Activated effector memory CD4-positive, alpha-beta T cell treated with Interleukin-2 at 50 U/mL for 16 hours (primary cell): ENCODE measurements around the gene KHK.
"Not testable (repeated sequence)": the region's sequence is repeated elsewhere in the genome, so short reads cannot be mapped to it uniquely, and the experiment has no call there.

Experiments used
- DNase-seq: peaks from one replicate; pipeline ENCODE4 v3.0.0-alpha.2; 2020

Gene KHK

DNA sequence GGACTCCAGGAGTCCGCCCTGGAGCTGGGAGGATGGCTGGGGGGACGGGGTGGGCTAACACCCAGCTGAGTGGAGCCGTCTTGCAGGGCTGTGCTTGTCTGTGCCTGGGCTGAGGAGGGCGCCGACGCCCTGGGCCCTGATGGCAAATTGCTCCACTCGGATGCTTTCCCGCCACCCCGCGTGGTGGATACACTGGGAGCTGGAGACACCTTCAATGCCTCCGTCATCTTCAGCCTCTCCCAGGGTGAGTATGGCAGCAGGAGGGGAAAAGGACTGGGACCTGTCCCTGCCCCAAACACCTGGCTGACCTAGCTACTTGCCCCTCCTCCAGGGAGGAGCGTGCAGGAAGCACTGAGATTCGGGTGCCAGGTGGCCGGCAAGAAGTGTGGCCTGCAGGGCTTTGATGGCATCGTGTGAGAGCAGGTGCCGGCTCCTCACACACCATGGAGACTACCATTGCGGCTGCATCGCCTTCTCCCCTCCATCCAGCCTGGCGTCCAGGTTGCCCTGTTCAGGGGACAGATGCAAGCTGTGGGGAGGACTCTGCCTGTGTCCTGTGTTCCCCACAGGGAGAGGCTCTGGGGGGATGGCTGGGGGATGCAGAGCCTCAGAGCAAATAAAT is 12.9 kb downstream of the KHK start:
- no peak for DNase-seq

DNA sequence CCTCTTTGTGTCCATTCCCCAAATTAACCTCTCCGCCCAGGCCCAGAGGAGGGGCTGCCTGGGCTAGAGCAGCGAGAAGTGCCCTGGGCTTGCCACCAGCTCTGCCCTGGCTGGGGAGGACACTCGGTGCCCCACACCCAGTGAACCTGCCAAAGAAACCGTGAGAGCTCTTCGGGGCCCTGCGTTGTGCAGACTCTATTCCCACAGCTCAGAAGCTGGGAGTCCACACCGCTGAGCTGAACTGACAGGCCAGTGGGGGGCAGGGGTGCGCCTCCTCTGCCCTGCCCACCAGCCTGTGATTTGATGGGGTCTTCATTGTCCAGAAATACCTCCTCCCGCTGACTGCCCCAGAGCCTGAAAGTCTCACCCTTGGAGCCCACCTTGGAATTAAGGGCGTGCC is 13.5 kb downstream of the KHK start:
- no peak for DNase-seq

- no peak for DNase-seq
Measured at GRCh38 chr2:27102329-27102728, 15.8 kb downstream of the KHK start.

DNA sequence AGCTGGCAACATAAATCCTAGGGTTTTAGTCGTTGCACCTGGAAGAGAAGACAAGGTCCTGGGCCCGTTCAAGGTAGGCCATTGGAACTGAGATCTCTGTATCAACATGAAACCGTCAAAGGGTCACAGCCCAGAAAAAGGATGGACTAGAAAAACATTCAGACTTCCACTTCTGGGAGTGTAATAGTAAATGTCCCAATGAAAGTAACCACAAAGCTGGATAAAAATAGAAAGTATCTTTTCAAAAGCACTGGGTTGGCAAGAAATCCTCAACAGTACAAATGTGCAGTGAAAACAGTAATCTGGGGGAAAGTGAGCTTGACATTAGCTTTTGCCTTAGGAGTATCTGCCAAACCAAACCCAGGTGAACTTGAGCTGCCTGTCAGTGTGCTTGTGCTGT is 19.4 kb downstream of the KHK start:
- DNase-seq, result no peak

DNA sequence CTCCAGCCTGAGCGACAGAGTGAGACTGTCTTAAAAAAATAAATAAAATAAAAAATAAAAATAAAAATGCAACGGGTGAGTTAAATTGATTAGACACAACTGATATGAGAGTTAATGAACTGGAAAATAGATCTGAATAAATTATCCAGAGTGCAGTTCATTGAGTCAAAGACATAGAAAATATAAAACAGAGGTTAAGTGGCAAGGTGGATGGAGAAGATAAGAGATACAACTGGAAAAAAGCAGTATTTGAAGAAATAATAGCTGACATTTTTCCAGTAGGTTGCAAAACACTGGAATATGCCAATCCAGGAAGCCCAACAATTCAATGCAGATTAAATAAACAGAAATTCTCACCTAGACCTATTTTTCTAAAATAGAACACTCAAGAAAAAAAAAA is 21.6 kb downstream of the KHK start:
- no peak for DNase-seq

GRCh38 chr2:27109083-27109482 is 22.5 kb downstream of the KHK start:
- no peak for DNase-seq

- not testable (repeated sequence) for DNase-seq
Measured at GRCh38 chr2:27110603-27111352, 24.2 kb downstream of the KHK start.

GRCh38 chr2:27111392-27112078 is 25.0 kb downstream of the KHK start:
- not testable (repeated sequence) for DNase-seq

GRCh38 chr2:27115519-27115918 is 28.9 kb downstream of the KHK start:
- no peak for DNase-seq

- DNase-seq, result no peak
Measured at GRCh38 chr2:27117995-27118524, 31.5 kb downstream of the KHK start.

DNA sequence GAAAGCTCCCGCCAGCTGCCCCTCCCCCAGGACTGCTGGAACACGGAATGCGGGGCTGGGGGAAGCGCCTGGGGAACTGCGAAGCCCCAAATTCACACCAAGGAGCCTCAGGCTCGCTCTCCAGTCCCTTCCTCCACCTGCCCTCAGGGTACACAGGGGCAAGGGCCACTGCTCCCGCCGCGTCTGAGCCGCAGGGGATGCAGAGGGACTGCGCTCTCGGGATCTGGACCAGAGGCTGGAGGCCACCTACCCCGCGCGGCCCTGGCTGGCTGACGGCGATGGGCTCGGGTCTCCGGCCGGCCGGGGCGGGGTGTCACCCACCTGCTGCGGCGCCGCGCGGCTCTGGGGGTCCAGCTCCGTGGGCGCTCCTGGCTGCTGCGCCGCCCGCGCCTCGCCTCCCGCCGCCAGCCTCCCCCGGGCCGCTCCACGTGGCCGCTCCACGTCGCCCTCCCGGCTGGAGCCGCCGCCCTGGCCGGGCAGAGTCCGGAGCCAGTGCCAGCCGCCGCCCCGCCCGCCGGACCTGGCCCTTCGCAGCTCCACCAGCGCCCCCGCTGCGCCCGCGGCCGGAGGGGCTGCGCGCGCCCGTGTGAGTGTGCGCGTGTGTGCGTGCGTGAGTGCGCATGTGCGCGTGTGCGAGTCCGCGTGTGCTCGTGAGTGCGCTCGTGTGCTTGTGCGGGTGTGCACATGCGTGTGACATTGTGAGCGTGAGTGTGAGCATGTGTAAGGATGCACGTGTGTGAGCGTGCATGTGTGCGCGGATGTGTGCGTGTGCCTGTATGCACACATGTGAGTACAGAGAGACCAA is 32.2 kb downstream of the KHK start, which contains the start of gene CGREF1:
Gene CGREF1 (minus strand): TSS at position 604 of the 805 bp plus-strand sequence. CDS start 14,762 bp downstream, outside the sequence.
- no peak for DNase-seq

- not testable (repeated sequence) for DNase-seq
Measured at GRCh38 chr2:27119330-27119670, 32.7 kb downstream of the KHK start.

DNA sequence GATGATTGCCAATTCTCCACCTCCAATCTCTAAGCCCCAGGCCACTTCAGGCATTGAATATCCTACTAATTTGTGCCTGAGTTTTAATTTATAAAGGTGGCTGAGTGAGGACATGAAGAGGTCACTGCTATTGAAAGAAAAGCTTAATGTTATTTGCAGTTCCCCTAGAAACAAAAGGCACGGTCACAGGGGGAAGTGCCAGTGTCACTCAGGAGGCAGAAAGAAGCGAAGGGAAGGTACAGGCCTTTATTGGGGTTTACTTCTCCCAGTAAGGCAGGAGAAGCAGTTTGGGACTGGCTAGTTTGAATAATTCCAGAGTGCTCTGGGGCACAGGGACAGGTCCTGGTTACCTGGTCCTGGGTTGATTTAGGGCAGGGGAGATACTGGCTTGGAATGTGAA is 35.3 kb downstream of the KHK start:
- no peak for DNase-seq

GRCh38 chr2:27122791-27123190 is 36.2 kb downstream of the KHK start:
- DNase-seq, result no peak

- DNase-seq, result peak; percentile 59
Measured at GRCh38 chr2:27123302-27124150, 37.0 kb downstream of the KHK start, which contains the start of gene ABHD1. Gene ABHD1, plus strand, starts transcription at chr2:27123815. Its CDS starts 134 bp downstream, at chr2:27123949.

DNA sequence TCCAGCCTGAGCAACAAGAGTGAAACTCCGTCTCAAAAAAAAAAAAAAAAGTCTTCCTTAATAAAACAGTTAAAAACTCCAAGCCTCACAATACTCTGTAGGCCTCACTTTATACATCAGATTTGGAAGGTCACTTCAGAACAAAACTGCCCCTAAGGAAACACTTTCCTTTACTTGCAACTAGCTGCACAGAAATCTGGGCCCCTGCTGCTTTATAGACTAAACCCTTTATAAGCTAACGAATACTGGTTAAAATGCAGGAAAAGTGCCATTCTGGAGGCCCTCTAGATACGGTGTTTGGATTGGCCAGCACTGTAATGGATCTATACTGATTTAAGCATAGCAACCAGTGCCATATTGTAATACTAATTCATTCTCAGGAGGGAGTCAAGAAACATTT is 38.5 kb downstream of the KHK start:
- no peak for DNase-seq

DNA sequence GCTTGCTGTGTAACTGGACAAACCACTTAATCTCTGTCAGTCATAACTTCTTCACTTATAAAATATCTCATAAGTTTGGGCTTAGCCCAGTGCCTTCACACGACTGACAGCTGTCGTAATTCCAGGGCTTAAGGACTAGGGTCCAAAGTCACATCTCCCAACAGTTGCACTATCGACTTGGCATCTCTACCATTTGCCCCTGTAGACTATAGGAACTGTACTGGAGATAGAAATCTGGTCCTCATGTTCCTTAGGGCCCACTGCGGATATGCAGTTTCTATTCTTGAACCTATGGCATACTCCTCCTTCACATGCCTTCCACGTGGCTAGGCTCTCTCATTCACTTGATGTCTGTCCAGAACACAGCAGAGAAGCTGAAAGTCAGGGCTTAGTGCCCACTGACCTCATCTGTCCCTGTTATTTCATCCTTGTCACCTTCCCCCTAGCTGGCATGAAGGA is 39.7 kb downstream of the KHK start:
- DNase-seq, result no peak

GRCh38 chr2:27127883-27128667 is 41.5 kb downstream of the KHK start:
- no peak for DNase-seq

DNA sequence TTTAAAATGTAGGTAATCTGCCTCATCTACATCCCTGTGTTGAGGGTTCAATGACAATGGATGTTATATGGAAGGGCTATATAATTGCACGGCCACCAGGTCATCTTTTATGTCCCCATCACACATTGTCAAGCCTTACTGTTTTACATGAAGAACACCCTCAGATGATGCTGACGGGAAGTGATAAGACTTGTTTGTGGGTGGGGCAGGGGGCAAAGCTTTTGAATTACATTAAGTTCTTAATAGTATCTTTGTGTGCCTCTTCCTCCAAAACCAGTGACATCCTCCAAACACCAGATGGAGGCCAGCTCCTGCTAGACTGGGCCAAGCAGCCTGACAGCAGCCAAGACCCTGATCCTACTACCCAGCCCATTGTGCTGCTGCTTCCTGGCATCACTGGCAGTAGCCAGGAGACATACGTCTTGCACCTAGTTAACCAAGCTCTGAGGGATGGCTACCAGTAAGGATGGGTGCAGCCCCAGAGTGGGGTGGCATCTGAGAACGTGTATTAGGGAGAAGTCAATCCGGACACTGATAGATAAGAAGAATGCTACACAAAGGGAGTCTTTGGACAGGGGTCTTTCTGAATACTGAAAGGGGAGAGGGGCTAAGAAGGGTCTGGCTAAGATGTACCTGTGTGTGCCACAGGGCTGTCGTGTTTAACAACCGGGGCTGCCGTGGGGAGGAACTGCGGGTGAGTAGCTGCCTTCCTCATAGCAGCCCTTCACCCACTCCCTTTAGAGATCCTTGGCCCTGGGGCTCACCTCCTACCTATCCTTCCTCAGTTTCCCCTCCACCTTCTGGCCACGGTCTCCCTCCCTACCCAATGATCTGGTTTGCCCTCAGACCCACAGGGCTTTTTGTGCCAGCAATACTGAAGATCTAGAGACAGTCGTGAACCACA is 42.3 kb downstream of the KHK start:
- no peak for DNase-seq

DNA sequence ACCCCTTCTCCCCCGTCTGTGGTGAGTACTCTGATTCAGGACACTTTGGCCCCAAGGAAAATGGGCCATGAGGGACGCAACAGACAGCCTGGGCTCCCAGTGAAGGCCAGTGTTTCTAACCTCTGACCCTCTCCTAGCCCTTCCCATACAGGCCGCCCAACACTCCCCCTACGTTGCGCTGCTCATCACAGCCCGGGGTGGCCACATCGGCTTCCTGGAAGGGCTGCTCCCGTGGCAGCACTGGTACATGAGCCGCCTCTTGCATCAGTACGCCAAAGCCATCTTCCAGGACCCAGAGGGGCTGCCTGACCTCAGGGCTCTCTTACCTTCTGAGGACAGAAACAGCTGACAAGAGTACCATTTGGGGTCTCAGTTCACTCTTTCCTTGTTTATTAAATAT is 43.8 kb downstream of the KHK start:
- no peak for DNase-seq
